ENCODE results near the gene PEX14. TPM values are rescaled to one million over a fixed set of nuclear protein-coding genes. Genes with fewer than 3 reads are reported as not detected.
"Not testable (repeated sequence)": the region's sequence is repeated elsewhere in the genome, so short reads cannot be mapped to it uniquely, and the experiment has no call there.

The PEX14 gene, protein sequence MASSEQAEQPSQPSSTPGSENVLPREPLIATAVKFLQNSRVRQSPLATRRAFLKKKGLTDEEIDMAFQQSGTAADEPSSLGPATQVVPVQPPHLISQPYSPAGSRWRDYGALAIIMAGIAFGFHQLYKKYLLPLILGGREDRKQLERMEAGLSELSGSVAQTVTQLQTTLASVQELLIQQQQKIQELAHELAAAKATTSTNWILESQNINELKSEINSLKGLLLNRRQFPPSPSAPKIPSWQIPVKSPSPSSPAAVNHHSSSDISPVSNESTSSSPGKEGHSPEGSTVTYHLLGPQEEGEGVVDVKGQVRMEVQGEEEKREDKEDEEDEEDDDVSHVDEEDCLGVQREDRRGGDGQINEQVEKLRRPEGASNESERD
- total RNA-seq: 22.7 and 23.5 TPM in 2 replicates

DNA sequence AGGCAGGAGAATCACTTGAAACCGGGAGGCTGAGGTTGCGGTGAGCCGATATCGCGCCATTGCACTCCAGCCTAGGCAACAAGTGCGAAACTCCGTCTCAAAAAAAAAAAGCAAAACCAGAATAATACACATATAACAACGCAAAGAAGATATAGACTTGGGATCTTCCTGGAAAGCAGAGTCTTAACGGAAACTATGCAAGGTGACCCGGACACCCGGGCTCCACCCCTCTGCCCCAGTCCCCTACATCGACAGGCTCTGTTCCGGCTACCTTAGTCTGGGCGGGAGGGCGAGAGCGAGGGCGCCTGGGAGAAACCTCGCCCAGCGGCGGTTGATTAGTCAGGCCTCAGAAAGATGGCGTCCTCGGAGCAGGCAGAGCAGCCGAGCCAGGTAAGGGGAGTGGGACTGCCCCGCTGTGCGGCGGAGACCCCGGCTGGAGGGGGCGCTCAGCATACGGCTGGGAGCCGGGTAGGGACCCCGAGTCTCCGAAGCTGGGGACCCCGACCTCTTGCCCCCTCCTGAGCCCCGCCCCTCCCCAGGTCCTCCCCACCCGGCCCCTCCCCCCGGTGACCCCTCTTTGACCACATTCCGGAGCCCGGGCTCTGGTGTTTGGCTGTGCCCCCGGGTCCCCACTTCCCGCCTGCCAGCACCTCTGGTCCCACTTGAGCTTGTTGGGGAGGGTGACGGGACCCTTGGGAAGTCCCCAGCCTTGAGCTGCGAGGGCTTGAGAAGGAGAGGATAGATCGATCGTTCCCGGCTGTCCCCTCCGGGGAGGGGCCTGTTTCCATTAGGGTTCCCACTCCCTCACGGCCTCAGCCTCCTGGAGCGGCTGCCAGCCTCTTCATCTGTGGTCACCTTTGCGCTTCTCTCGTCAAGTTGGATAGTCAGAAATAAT is at the start of gene PEX14:
Gene PEX14 (plus strand): TSS at position 338 of the 895 bp plus-strand sequence. CDS start 17 bp downstream, at position 355.
- DNase-seq (ENCODE audit: low spot score): peak; percentile 82
- H3K4me3 Mint-ChIP-seq: peak within 1 kb of the TSS; percentile 98
- peak within 1 kb of the TSS; percentile 90 for H3K27ac Mint-ChIP-seq
- peaks cover 52% of the 10 kb centered on the region for H3K4me1 Mint-ChIP-seq (ENCODE audit: low read depth)
- intact Hi-C loops (cut with micrococcal nuclease): loop anchor here (1.0 to 2.0 kb wide), 3 partner anchors 264 to 565 kb away; partner anchors contain the start of genes CTNNBIP1, KIF1B, LZIC and NMNAT1
- no peaks in the 10 kb centered on the region for H3K27me3 Mint-ChIP-seq (ENCODE audit: insufficient read depth)
- peaks cover 2% of the 10 kb centered on the region for H3K36me3 Mint-ChIP-seq (ENCODE audit: low read depth)
- no peaks in the 10 kb centered on the region for H3K9me3 Mint-ChIP-seq

DNA sequence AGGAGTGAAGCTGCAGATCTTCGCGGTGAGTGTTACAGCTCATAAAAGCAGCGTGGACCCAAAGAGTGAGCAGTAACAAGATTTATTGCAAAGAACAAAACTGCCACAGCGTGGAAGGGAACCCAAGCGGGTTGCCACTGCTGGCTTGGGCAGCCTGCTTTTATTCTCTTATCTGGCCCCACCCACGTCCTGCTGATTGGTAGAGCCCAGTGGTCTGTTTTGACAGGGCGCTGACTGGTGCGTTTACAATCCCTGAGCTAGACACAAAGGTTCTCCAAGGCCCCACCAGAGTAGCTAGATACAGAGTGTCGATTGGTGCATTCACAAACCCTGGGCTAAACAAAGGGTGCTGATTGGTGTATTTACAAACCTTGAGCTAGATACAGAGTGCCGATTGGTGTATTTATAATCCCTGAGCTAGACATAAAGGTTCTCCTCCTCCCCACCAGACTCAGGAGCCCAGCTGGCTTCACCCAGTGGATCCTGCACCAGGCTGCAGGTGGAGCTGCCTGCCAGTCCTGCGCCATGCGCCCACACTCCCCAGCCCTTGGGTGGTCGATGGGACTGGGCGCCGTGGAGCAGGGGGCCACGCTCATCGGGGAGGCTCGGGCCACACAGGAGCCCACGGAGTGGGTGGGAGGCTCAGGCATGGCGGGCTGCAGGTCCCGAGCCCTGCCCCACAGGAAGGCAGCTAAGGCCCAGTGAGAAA is 48.8 kb upstream of the PEX14 start:
- peaks cover 18% of the 10 kb centered on the region for H3K4me1 Mint-ChIP-seq (ENCODE audit: low read depth)
- H3K9me3 Mint-ChIP-seq; H3K27ac Mint-ChIP-seq; DNase-seq (ENCODE audit: low spot score); intact Hi-C loops (cut with micrococcal nuclease); H3K36me3 Mint-ChIP-seq (ENCODE audit: low read depth); H3K27me3 Mint-ChIP-seq (ENCODE audit: insufficient read depth); H3K4me3 Mint-ChIP-seq: not testable (repeated sequence)

DNA sequence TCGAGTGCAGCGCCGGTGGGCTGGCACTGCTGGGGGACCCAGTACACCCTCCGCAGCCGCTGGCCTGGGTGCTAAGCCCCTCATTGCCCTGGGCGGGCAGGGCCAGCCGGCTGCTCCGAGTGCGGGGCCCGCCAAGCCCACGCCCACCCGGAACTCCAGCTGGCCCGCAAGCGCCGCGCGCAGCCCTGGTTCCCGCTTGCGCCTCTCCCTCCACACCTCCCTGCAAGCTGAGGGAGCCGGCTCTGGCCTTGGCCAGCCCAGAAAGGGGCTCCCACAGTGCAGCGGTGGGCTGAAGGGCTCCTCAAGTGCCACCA is 48.3 kb upstream of the PEX14 start:
- H3K27ac Mint-ChIP-seq; H3K9me3 Mint-ChIP-seq; intact Hi-C loops (cut with micrococcal nuclease); H3K27me3 Mint-ChIP-seq (ENCODE audit: insufficient read depth); H3K4me3 Mint-ChIP-seq; H3K36me3 Mint-ChIP-seq (ENCODE audit: low read depth); DNase-seq (ENCODE audit: low spot score): not testable (repeated sequence)
- peaks cover 24% of the 10 kb centered on the region for H3K4me1 Mint-ChIP-seq (ENCODE audit: low read depth)

DNA sequence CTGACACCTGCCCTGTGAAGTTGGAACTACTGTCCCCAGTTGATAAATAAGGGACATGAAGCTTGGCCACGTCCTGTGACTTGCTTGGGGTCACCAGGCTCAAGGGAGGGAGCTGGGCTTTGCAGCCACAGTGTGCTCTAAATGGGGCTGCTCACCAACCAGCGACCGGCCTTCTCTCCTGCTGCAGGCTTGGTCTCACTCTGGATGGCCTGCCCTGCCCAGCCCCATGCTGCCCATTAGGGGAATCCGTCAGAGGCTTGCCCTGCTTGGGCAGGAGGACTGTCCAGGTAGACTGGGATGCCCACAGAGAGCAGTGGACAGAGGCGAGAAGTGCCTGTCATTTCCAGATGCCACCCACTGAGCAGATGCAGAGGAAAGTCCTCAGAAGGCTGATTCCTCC is 45.8 kb upstream of the PEX14 start:
- intact Hi-C loops (cut with micrococcal nuclease): loop anchor here (1.0 to 2.0 kb wide), 6 partner anchors 52 to 554 kb away; partner anchors contain the start of genes KIF1B, LZIC and NMNAT1
- Mint-ChIP-seq H3K4me1 (ENCODE audit: low read depth) (peaks cover 24% of the 10 kb centered on the region), H3K9me3 (no peaks in the 10 kb centered on the region), H3K36me3 (ENCODE audit: low read depth) (no peaks in the 10 kb centered on the region), H3K27ac (no peak overlapping the region), H3K27me3 (ENCODE audit: insufficient read depth) (no peaks in the 10 kb centered on the region), H3K4me3 (peak overlapping the region; percentile 45)
- no peak for DNase-seq (ENCODE audit: low spot score)

DNA sequence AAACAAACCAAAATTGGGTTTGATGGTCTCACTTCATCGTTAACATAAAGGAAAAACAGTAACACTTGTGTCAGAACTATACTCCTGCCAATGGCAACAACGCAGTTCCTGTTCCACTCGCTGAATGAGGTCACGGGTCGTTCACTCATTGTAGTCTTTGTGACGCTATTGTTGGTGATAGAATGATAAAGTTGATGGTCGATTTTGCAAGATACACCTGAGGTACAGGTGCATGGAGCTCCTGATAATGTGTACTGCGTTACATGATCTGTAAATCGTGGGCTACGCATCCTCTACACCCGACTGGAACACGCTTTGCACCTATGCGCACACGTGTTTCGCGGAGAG is 44.9 kb upstream of the PEX14 start:
- peak overlapping the region; percentile 92 for H3K4me3 Mint-ChIP-seq
- peaks cover 24% of the 10 kb centered on the region for H3K4me1 Mint-ChIP-seq (ENCODE audit: low read depth)
- no peaks in the 10 kb centered on the region for H3K27me3 Mint-ChIP-seq (ENCODE audit: insufficient read depth)
- intact Hi-C loops (cut with micrococcal nuclease): loop anchor here (1.0 to 2.0 kb wide), 5 partner anchors 32 to 520 kb away; partner anchors contain the start of genes CTNNBIP1, DFFA, LZIC and NMNAT1
- DNase-seq (ENCODE audit: low spot score): peak; percentile 16
- no peaks in the 10 kb centered on the region for H3K9me3 Mint-ChIP-seq
- H3K27ac Mint-ChIP-seq: peak overlapping the region; percentile 92
- no peaks in the 10 kb centered on the region for H3K36me3 Mint-ChIP-seq (ENCODE audit: low read depth)

DNA sequence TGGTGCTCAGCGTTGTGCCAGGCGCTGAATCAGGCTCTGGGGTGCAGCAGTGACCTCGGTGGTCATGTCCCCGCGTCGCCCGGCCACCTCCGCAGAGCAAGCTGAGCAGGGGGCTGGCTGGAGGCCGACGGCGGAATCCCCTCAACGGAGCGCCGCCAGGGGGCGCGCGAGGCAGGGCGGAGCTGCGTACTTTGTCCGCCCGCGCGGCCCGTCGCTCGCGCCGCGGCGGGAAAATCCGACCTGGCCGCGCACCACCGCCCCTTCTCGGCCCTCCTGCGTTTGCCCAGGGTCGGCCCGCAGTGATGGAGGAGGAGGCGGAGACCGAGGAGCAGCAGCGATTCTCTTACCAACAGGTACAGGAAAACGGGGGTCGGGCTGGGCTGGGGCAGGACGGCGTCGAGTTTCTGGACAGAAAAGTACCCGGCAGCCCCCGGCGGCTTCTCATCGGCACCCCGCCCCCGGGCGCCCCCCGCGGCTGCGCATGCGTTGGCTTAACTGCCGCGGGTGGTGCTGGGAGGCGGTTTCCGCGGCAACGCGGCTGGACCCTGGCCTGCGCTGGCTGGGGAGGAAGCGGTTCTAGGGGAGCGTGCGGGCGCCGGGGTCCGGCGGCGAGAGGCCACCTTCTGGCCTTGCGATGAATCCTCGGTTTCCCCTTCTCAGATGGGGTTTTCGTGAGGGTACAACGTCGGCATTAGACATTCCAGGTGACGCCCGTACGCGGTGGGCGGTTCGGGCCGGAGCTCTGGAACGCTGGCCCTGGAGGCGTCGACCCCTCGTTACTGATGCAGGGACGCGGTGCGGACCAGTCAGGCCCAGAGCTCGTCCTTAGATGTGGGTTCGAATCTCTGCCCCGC is 44.3 kb upstream of the PEX14 start, which contains the start of gene CENPS:
Gene CENPS (plus strand): TSS at position 218 of the 854 bp plus-strand sequence. CDS start 85 bp downstream, at position 303.
- intact Hi-C loops (cut with micrococcal nuclease): loop anchor here (1.0 kb wide), 4 partner anchors 32 to 520 kb away; partner anchors contain the start of genes CTNNBIP1 and DFFA
- Mint-ChIP-seq H3K27me3 (ENCODE audit: insufficient read depth) (no peaks in the 10 kb centered on the region), H3K27ac (peak within 1 kb of the TSS; percentile 92), H3K36me3 (ENCODE audit: low read depth) (no peaks in the 10 kb centered on the region), H3K9me3 (no peaks in the 10 kb centered on the region), H3K4me1 (ENCODE audit: low read depth) (peaks cover 24% of the 10 kb centered on the region), H3K4me3 (peak within 1 kb of the TSS; percentile 92)
- DNase-seq (ENCODE audit: low spot score): peak; percentile 86

DNA sequence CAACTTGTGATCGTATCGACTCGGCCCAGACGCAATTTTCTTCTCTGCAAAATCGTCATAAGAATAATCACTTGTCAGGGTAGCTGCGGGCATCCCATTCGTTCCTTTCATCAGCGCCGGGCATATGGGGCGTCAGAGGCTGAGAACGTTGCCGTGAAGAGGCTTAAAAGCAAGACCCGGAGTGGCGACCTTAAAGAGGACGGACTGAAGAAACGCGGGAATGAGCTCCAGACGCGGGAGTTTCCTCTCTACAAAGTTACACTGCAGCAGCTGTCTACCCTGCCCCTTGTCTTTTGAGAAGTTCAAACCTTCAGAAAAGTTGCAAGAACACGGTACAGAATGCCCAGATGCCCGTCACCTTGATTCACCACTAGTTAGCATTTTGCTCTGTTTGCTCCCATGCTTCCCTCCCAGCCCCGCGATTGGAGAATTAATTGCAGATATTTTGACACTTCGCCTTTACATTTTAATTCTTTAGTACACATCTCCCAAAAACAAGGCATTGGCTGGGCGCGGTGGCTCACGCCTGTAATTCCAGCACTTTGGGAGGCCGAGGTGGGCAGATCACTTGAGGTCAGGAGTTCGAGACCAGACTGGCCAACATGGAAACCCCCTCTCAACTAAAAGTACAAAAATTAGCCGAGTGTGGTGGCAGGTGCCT is 43.5 kb upstream of the PEX14 start:
- no peak for DNase-seq (ENCODE audit: low spot score)
- Mint-ChIP-seq H3K9me3 (no peaks in the 10 kb centered on the region), H3K36me3 (ENCODE audit: low read depth) (no peaks in the 10 kb centered on the region), H3K4me3 (peak overlapping the region; percentile 92), H3K4me1 (ENCODE audit: low read depth) (peaks cover 24% of the 10 kb centered on the region), H3K27ac (peak overlapping the region; percentile 79), H3K27me3 (ENCODE audit: insufficient read depth) (no peaks in the 10 kb centered on the region)
- intact Hi-C loops (cut with micrococcal nuclease): no loop called here

DNA sequence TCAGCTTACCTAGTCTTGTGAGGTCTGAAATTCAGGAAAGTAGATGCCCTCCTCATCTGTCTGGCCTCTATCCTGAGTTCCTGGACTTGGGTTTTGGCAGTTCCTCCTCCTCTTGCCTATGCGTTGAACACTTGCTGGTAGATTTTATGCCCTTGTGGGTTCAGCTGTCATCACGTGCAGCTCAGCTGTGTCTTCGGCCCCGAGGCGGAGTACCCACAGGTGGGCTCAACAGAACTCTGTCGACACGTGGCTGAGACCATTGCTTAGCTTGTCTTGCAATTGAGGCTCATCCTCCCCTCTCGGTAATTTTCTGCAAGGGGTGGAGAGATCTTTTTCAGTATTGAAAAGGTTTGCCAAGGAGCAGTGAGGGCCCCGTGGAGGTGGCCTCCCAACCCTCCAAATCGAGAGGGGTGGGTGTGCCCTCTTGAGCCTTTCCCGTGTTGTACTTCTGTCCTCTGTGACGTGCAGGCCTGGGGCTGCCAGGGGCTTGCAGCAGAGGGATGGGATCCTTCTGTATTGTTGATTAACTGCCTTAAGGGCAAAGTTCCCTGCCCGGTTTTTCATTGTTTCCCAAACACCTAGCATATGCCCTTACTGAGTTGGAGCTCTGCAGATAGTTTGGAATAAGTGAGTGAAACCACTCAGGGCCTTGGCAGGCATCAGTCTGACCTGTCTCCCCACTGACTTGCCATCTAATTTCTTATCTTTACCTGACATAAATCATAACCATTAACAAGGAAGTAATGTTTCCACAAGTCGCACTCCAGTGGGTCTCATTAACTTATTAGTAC is 41.6 kb upstream of the PEX14 start:
- DNase-seq (ENCODE audit: low spot score): no peak
- Mint-ChIP-seq H3K9me3 (no peaks in the 10 kb centered on the region), H3K27me3 (ENCODE audit: insufficient read depth) (no peaks in the 10 kb centered on the region), H3K36me3 (ENCODE audit: low read depth) (no peaks in the 10 kb centered on the region), H3K4me3 (peak overlapping the region; percentile 24), H3K27ac (no peak overlapping the region), H3K4me1 (ENCODE audit: low read depth) (peaks cover 20% of the 10 kb centered on the region)
- intact Hi-C loops (cut with micrococcal nuclease): no loop called here

DNA sequence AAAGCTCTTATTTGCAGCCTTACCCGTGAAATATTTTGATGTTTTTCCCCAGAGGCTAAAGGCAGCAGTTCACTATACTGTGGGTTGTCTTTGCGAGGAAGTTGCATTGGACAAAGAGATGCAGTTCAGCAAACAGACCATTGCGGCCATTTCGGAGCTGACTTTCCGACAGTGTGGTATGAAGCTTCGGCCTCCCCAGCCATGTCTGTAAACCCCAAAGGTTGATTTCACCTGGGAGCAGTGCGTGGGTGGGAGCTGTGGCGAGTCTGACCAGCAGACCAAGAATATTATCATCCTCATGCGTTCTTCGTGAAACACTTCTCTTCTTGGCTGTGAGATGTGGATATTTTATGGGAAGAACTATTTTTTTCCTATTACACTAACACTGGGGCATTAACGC is 41.0 kb upstream of the PEX14 start:
- DNase-seq (ENCODE audit: low spot score): no peak
- Mint-ChIP-seq H3K36me3 (ENCODE audit: low read depth) (no peaks in the 10 kb centered on the region), H3K9me3 (no peaks in the 10 kb centered on the region), H3K27me3 (ENCODE audit: insufficient read depth) (no peaks in the 10 kb centered on the region), H3K4me3 (no peak overlapping the region), H3K4me1 (ENCODE audit: low read depth) (peaks cover 19% of the 10 kb centered on the region), H3K27ac (no peak overlapping the region)
- intact Hi-C loops (cut with micrococcal nuclease): no loop called here

DNA sequence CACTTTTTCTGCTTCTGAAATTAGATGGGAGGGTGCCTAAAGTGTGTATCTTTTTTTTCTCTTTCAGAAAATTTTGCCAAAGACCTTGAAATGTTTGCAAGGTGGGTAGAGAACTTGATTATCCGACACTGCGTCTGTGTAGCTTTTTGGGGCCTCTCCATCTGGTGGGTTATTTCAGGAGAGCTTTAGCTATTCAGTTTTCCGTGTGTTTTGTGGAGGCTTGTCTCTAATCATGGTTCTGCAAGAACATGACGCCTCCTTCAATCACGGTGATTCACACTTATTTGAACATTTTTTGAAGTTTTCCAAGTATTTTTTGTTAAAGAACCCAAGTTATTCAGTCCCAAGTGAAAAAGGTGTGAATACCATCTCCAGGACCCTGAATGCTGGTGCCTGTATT is 40.2 kb upstream of the PEX14 start:
- intact Hi-C loops (cut with micrococcal nuclease): no loop called here
- no peaks in the 10 kb centered on the region for H3K27me3 Mint-ChIP-seq (ENCODE audit: insufficient read depth)
- H3K4me1 Mint-ChIP-seq (ENCODE audit: low read depth): peaks cover 14% of the 10 kb centered on the region
- H3K36me3 Mint-ChIP-seq (ENCODE audit: low read depth): no peaks in the 10 kb centered on the region
- no peak overlapping the region for H3K4me3 Mint-ChIP-seq
- DNase-seq (ENCODE audit: low spot score): no peak
- H3K27ac Mint-ChIP-seq: no peak overlapping the region
- no peaks in the 10 kb centered on the region for H3K9me3 Mint-ChIP-seq

DNA sequence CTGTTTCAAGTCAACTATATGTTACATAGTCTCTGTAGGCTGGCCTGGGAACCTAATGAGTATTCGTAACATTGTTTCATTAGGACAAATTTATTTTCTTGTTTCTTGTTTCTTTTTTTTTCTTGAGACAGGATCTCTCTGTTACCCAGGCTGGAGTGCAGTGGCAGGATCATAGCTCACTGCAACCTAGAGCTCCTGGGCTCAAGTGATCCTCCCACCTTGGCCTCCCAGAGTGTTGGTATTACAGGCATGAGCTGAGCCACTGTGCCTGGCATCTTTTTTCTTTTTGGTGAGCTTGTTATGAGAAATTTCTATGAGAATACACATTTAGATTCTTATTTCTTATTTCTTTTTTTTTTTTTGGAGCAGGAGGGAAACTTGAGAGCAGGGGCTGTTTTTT is 37.7 kb upstream of the PEX14 start:
- Mint-ChIP-seq H3K9me3 (no peaks in the 10 kb centered on the region), H3K36me3 (ENCODE audit: low read depth) (no peaks in the 10 kb centered on the region), H3K4me3 (no peak overlapping the region), H3K4me1 (ENCODE audit: low read depth) (no peaks in the 10 kb centered on the region), H3K27ac (no peak overlapping the region), H3K27me3 (ENCODE audit: insufficient read depth) (no peaks in the 10 kb centered on the region)
- intact Hi-C loops (cut with micrococcal nuclease): no loop called here
- no peak for DNase-seq (ENCODE audit: low spot score)

Measured in activated T-helper 1 cell treated with anti-CD3 and anti-CD28 coated beads, Interleukin-12 subunit alpha, Interleukin-12 subunit beta, Interleukin-2, Interleukin-4 antibody, amounts not matched to agents 30 ng/mL and 10 ng/mL and 1 ng/mL, durations not matched to agents 14 hours and 24 hours and 36 hours (primary cell).